ENCODE data around the gene ANO7. TPM values are rescaled to one million over a fixed set of nuclear protein-coding genes. Genes with fewer than 3 reads are reported as not detected.

ANO7 gene
- total RNA-seq, 6 donors from 2014 or later: 0.30 to 1.3 (median 1.1) TPM

DNA sequence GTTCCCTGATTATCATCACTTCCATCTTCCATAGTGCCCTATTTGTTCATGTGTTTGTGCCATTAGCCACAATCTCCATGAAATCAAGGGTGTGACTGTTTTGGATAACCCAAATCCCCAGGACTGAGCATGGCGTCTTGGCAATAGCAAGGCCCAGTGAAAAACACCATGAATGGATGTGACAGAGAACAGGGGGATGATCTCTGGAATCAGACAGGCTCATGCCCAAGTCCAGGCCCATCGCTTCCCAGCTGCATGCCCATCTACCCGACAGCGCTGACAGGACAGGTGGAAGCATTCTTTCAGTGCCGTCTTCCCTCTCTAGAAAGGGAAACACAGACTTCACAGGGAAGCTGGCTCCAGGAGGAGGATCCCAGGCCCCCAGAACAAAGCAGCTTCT lies 77.0 kb downstream of the ANO7 start:
- Histone ChIP-seq H3K9me3 (no peaks in the 10 kb centered on the region), H3K4me3 (no peak overlapping the region), H3K36me3 (peaks cover 25 to 82% (median 73%) of the 10 kb centered on the region in 4 donors), H3K27me3 (no peaks in the 10 kb centered on the region), H3K27ac (no peak overlapping the region), H3K4me1 (peaks cover 11 to 25% (median 17%) of the 10 kb centered on the region in 4 donors)
- WGBS, 2 donors: 89 to 99% methylated on average over 4 to 5 of the region's 5 CpGs
- ATAC-seq (ENCODE audit: low FRiP score in 2 of 2): no peak
- TF ChIP-seq, protein P1, sequence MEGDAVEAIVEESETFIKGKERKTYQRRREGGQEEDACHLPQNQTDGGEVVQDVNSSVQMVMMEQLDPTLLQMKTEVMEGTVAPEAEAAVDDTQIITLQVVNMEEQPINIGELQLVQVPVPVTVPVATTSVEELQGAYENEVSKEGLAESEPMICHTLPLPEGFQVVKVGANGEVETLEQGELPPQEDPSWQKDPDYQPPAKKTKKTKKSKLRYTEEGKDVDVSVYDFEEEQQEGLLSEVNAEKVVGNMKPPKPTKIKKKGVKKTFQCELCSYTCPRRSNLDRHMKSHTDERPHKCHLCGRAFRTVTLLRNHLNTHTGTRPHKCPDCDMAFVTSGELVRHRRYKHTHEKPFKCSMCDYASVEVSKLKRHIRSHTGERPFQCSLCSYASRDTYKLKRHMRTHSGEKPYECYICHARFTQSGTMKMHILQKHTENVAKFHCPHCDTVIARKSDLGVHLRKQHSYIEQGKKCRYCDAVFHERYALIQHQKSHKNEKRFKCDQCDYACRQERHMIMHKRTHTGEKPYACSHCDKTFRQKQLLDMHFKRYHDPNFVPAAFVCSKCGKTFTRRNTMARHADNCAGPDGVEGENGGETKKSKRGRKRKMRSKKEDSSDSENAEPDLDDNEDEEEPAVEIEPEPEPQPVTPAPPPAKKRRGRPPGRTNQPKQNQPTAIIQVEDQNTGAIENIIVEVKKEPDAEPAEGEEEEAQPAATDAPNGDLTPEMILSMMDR (IDR thresholded peaks at IDR 0.05): no peak
- no peak for TF ChIP-seq EP300 (IDR thresholded peaks at IDR 0.05)
- TF ChIP-seq POLR2AphosphoS5 (IDR thresholded peaks at IDR 0.05): no peak
- TF ChIP-seq POLR2A (IDR thresholded peaks at IDR 0.05): no peak
- DNase-seq: no peak

DNA sequence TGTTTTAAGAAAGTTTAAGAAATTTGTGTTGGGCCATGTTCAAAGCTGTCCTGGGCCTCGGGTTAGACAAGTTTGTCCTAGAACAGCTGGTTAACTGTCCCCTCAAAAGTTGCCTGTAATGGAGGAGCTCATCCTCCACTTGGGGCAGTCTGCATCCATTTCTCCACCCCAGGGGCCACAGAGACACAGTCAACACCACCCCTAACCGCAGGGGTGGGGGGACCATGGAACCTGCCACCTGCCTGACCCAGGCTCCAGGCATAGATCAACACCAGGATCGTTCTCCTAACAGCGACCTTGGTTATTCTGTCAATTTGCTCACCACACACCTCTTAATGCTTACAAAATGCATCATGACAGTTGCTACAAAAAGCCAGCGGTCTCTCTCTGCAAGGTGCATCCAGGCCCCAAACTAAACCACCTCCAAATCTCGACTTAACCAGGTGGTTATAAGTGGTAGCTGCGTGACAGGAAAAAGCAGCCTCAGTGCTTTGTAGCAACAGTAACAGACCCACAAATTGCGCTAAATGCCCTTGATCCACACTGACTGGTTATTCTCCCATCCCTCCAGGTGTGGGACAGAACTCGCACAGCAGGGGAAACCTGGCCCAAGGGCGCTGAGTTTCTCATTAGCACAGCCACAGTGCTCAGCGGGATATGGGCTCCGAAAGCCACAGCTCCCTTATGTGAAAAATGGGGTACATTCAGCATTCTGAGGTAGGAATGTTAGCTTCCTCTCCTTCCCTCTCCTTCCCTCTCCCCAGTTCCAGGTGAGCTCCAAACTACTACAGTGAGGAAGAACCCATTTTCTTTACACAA lies 79.0 kb downstream of the ANO7 start:
- 85 to 86% methylated on average over 12 of the region's 12 CpGs for WGBS, 2 donors

DNA sequence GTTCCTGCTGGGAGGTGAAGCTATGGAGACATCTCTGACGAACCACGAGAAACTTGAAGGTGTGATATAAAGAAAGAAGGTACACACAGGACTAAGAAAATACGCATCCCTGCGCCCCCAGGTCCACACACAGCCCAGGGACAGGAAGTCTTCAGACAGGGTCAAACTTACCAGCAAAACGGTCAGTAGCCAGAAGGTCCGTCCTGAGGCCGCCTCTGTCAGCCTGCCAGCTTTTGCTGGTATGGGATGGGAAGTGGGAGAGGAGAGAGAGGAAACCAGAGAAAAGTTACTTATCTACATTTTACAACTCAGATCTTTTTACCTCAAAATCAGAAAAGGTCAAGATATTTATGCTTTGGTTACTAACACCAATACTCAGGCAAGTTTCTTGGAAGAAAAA lies 79.8 kb downstream of the ANO7 start:
- Histone ChIP-seq H3K4me1 (peaks cover 23 to 35% (median 31%) of the 10 kb centered on the region in 4 donors), H3K27ac (no peak overlapping the region), H3K27me3 (no peaks in the 10 kb centered on the region), H3K4me3 (no peak overlapping the region), H3K36me3 (peaks cover 9 to 54% (median 45%) of the 10 kb centered on the region in 4 donors), H3K9me3 (no peaks in the 10 kb centered on the region)
- TF ChIP-seq EP300 (IDR thresholded peaks at IDR 0.05) (no peak), POLR2AphosphoS5 (IDR thresholded peaks at IDR 0.05) (no peak), POLR2A (IDR thresholded peaks at IDR 0.05) (no peak)
- TF ChIP-seq, protein P1 (IDR thresholded peaks at IDR 0.05): no peak
- WGBS, 2 donors: 72 to 83% methylated on average over 7 of the region's 7 CpGs
- DNase-seq: no peak
- ATAC-seq (ENCODE audit: low FRiP score in 2 of 2): no peak

More for the DNA sequence above, 79.0 kb downstream of the ANO7 start:
- Histone ChIP-seq H3K27me3 (no peaks in the 10 kb centered on the region), H3K27ac (no peak overlapping the region), H3K36me3 (peaks cover 14 to 63% (median 53%) of the 10 kb centered on the region in 4 donors), H3K4me1 (peaks cover 19 to 30% (median 28%) of the 10 kb centered on the region in 4 donors), H3K9me3 (no peaks in the 10 kb centered on the region), H3K4me3 (no peak overlapping the region)
- TF ChIP-seq POLR2A (IDR thresholded peaks at IDR 0.05) (no peak), EP300 (IDR thresholded peaks at IDR 0.05) (no peak), POLR2AphosphoS5 (IDR thresholded peaks at IDR 0.05) (no peak)
- TF ChIP-seq, protein P1 (IDR thresholded peaks at IDR 0.05): no peak
- ATAC-seq (ENCODE audit: low FRiP score in 2 of 2) (no peak), DNase-seq (no peak)

DNA sequence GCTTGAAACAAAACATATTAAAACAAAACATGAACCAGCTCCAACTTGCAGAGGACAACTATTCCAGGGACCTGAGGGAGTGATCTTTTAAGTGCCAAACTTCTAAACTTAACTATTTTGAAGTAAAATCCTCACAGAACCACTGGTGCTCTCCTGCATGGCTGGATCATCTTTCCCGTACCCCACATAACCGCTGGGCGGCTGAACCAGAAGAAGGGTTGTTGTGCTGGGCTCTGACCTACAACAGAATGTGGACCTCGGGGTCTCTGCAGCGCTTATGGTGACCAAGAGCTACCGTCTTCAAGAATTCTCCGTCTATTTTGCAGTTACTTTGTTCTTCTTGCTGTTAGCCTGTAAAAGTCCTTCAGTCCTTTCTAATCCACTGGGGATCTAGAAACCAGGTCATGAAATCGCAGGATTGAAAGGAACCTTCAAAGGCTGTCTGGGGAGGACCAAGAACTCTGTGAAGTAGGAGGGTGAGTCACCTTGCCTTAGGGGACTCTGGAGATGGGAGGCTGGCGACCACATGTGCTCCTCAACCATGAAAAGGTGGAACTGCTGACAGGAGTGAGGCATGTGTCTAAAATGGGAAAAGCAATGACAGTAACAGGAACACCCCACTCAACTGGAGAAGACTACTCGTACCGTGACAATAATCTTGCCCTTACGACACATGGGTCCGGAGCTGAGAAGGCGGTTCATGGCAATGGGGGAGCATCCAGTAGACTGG lies 80.4 kb downstream of the ANO7 start:
- H3K27me3 ChIP-seq: no peaks in the 10 kb centered on the region
- 91 to 92% methylated on average over 14 of the region's 14 CpGs for WGBS, 2 donors
- peaks cover 9 to 48% (median 39%) of the 10 kb centered on the region in 4 donors for H3K36me3 ChIP-seq
- DNase-seq (no peak), ATAC-seq (ENCODE audit: low FRiP score in 2 of 2) (no peak)
- TF ChIP-seq POLR2A (IDR thresholded peaks at IDR 0.05): no peak
- TF ChIP-seq POLR2AphosphoS5 (IDR thresholded peaks at IDR 0.05): no peak
- TF ChIP-seq EP300 (IDR thresholded peaks at IDR 0.05): no peak
- no peak overlapping the region for H3K4me3 ChIP-seq
- H3K4me1 ChIP-seq: peaks cover 24 to 41% (median 32%) of the 10 kb centered on the region in 4 donors
- no peak overlapping the region for H3K27ac ChIP-seq
- no peaks in the 10 kb centered on the region for H3K9me3 ChIP-seq
